Stimulated activated naive B cell treated with anti-CD40 and anti-IgM and Interleukin-4, amounts not matched to agents 10 μg/mL and 1 μg/mL and 100 μg/mL, for 72 hours (primary cell): Measurements from ENCODE around the gene ZNF230.

ENCODE experiments used
- ATAC-seq, 2 donors: fragments of 150-1000 bp; cut with Tn5 transposase; replicated peaks; 2 replicates each; pipeline ENCODE4 v1.10.0; 2021; ENCODE audit warnings: moderate library complexity in 1 of 2
- DNase-seq: peaks from one replicate; pipeline ENCODE4 v3.0.0; 2021
- H3K27ac Mint-ChIP-seq: one replicate; pipeline ENCODE4 v1.8.0; 2022; ENCODE audit warnings: mild to moderate bottlenecking, mixed read lengths
- H3K27me3 Mint-ChIP-seq, 2 donors: one replicate each; pipeline ENCODE4 v1.8.0; 2022; ENCODE audit warnings: mixed read lengths in 2 of 2
- H3K36me3 Mint-ChIP-seq, 2 donors: one replicate each; pipeline ENCODE4 v1.8.0; 2022; ENCODE audit warnings: mixed read lengths in 2 of 2, mild to moderate bottlenecking in 1 of 2
- H3K4me1 Mint-ChIP-seq, 2 donors: one replicate each; pipeline ENCODE4 v1.8.0; 2022; ENCODE audit warnings: mixed read lengths in 2 of 2, mild to moderate bottlenecking in 1 of 2
- H3K4me3 Mint-ChIP-seq, 2 donors: one replicate each; pipeline ENCODE4 v1.8.0; 2022; ENCODE audit warnings: mild to moderate bottlenecking in 2 of 2, mixed read lengths in 2 of 2, moderate library complexity in 1 of 2
- H3K9me3 Mint-ChIP-seq, 2 donors: one replicate each; pipeline ENCODE4 v1.8.0; 2022; ENCODE audit warnings: mixed read lengths in 2 of 2, mild to moderate bottlenecking in 1 of 2

The ZNF230 gene

DNA sequence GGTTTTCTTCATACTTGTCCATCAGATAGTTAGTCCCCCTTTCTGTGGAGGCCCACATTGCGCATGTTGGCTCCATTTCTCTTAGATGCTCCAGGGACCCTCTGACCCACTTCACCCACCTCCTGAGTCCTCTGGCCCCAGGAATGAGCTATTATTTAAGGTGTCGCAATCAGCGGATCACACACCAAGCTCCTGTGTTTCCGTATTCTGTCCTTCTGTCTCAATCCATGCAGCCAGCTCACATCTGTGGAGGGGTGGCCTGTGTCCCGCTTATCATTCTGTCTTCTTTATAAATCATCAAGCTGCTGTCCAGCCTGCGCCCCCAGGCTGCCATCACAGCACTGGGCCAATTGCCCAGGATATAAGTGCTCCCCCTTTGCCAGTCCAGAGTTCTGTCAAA, 4.7 kb downstream of the ZNF230 start:
- H3K4me1 Mint-ChIP-seq, result peaks cover 8 to 15% of the 10 kb centered on the region in 2 donors
- no peak overlapping the region for H3K4me3 Mint-ChIP-seq
- DNase-seq, result no peak
- H3K9me3 Mint-ChIP-seq, result peaks cover 35 to 36% of the 10 kb centered on the region in 2 donors
- peaks cover 68 to 78% of the 10 kb centered on the region in 2 donors for H3K36me3 Mint-ChIP-seq
- H3K27ac Mint-ChIP-seq, result peak overlapping the region; percentile 33
- H3K27me3 Mint-ChIP-seq, result no peaks in the 10 kb centered on the region
- no peak for ATAC-seq

DNA sequence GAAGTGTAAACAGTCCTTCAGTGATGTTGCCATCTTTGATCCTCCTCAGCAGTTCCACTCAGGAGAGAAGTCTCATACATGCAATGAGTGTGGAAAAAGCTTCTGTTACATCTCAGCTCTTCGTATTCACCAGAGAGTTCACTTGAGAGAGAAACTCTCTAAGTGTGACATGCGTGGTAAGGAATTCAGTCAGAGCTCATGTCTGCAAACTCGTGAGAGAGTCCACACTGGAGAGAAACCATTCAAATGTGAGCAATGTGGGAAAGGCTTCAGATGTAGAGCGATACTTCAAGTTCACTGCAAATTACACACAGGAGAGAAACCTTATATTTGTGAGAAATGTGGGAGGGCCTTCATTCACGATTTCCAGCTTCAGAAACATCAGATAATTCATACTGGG, 7.7 kb downstream of the ZNF230 start:
- H3K4me3 Mint-ChIP-seq, result no peak overlapping the region
- peaks cover 80 to 89% of the 10 kb centered on the region in 2 donors for H3K36me3 Mint-ChIP-seq
- no peaks in the 10 kb centered on the region for H3K27me3 Mint-ChIP-seq
- ATAC-seq (no peak), DNase-seq (no peak)
- peaks cover 48 to 51% of the 10 kb centered on the region in 2 donors for H3K9me3 Mint-ChIP-seq
- H3K27ac Mint-ChIP-seq, result no peak overlapping the region
- peaks cover 2 to 8% of the 10 kb centered on the region in 2 donors for H3K4me1 Mint-ChIP-seq

DNA sequence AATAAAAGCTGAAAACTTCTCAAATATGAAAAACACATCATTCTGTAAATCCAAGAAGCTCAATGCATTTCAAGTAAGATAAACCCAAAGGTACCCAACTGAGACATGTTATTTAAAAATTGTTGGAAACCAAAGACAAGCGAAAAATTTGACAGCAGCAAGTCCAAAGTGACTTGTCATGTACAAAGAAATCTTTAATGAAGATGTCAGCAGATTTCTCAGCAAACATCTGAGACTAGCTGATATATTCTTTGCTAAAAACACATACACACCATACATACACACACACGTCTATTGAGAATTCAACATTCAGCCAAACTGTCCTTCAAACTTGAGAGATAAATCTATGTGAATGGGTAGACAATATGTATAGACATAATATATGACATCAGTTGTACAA, 16.7 kb downstream of the ZNF230 start:
- ATAC-seq, result no peak
- Mint-ChIP-seq H3K4me3 (no peak overlapping the region), H3K9me3 (peaks cover 30 to 38% of the 10 kb centered on the region in 2 donors), H3K27ac (no peak overlapping the region), H3K36me3 (peaks cover 9 to 12% of the 10 kb centered on the region in 2 donors), H3K27me3 (peaks cover 20 to 38% of the 10 kb centered on the region in 2 donors), H3K4me1 (peaks cover 0 to 1% of the 10 kb centered on the region in 2 donors)
- no peak for DNase-seq

DNA sequence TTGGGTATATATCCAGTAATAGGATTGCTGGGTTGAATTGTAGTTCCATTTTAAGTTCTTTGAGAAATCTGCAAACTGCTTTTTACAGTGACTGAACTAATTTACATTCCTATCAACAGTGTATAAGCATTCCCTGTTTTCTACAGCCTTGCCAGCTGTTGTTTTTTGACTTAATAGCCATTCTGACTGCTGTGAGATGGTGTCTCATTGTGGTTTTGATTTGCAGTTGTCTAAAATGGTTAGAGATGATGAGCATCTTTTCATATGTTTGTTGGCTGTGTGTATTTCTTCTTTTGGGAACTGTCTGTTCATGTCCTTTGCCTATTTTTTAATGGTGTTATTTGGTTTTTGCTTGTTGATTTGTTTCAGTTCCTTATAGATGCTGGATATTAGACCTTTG, 18.5 kb downstream of the ZNF230 start:
- Mint-ChIP-seq H3K4me3 (no peak overlapping the region), H3K27me3 (peaks cover 20 to 38% of the 10 kb centered on the region in 2 donors), H3K9me3 (peaks cover 26 to 35% of the 10 kb centered on the region in 2 donors), H3K36me3 (peaks cover 10 to 23% of the 10 kb centered on the region in 2 donors), H3K27ac (no peak overlapping the region), H3K4me1 (peaks cover 12 to 18% of the 10 kb centered on the region in 2 donors)
- DNase-seq (no peak), ATAC-seq (no peak)

DNA sequence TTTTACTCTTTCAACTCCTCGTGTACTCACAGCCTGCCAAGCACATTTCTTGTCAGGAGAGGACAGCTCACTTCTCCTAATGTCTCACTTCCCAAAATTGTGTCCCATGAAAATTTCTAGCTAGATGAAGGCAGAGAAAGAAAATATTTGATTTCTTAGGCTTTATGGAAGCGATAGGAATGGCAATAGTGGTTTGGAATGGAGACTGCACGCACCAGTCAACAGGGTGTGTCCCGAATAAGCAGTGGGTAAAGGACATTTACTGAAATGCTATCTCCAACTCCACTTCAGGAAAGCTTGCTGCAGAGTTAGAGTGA, 22.1 kb downstream of the ZNF230 start:
- H3K27me3 Mint-ChIP-seq, result peaks cover 17 to 20% of the 10 kb centered on the region in 2 donors
- ATAC-seq, result no peak
- peaks cover 18 to 30% of the 10 kb centered on the region in 2 donors for H3K4me1 Mint-ChIP-seq
- peak overlapping the region; percentile 98 for H3K27ac Mint-ChIP-seq
- no peak for DNase-seq
- peaks cover 36 to 49% of the 10 kb centered on the region in 2 donors for H3K36me3 Mint-ChIP-seq
- H3K9me3 Mint-ChIP-seq, result peaks cover 23 to 31% of the 10 kb centered on the region in 2 donors
- peak overlapping the region; percentile 96 to 100 for H3K4me3 Mint-ChIP-seq

DNA sequence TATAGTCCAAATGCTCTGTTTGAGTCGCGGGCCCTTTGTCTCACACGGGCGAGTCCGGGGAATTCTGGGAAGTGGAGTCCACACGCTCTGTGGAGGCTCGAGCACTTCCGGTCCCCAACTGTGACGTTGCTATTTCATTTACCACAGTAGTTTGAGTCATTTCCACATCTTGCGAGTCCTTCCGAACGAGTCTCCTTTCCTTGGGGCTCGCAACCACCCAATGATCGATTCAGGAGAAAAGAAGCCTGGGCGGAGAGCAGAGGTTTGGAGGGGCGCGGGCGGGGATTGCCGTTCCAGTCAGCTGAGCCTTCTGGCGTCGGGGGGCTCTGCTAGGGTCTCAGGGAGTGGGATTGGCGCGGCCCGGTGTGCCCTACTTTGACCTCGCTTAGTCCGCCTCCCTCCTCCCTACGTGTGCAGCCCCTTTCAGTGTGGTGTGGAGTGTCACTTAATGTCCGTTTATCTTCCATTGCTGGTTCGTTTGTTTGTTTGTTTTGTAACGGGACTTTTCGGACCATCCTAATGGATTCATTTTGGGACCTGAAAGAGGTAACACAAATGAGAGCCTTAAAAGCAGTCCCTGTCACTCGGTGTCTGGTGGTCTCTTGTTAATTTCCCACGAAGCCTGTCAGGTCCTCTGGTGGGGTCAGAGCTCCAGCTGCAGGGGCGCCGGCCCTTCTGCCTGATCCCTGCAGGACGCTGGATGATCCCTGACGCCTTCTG, 22.6 kb downstream of the ZNF230 start, which contains the start of gene ZNF222:
Gene ZNF222 (plus strand): TSS at position 163 of the 720 bp plus-strand sequence. CDS start 58 bp downstream, at position 221.
- H3K4me3 Mint-ChIP-seq, result peak within 1 kb of the TSS; percentile 96 to 100
- peak; percentile 81 for DNase-seq
- ATAC-seq, result peak; percentile 100
- H3K9me3 Mint-ChIP-seq, result peaks cover 19 to 28% of the 10 kb centered on the region in 2 donors
- H3K27me3 Mint-ChIP-seq, result peaks cover 12 to 14% of the 10 kb centered on the region in 2 donors
- H3K27ac Mint-ChIP-seq, result peak within 1 kb of the TSS; percentile 98
- H3K4me1 Mint-ChIP-seq, result peaks cover 18 to 30% of the 10 kb centered on the region in 2 donors
- H3K36me3 Mint-ChIP-seq, result peaks cover 40 to 54% of the 10 kb centered on the region in 2 donors

DNA sequence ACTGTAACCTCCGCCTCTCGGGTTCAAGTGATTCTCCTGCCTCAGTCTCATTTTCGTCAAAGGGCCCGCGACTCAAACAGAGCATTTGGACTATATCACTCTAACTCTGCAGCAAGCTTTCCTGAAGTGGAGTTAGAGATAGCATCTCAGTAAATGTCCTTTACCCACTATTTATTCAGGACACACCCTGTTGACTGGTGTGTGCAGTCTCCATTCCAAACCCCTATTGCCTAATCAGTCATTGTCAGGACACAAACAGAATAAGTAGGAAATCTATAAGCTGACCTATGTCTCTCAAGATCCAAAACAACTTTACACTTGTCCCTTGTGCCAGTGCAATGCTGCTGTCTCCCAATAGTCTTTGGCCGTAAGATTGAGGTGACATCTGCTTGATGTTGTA, 23.9 kb downstream of the ZNF230 start:
- H3K27me3 Mint-ChIP-seq, result peaks cover 4 to 5% of the 10 kb centered on the region in 2 donors
- no peak overlapping the region for H3K4me3 Mint-ChIP-seq
- H3K36me3 Mint-ChIP-seq, result peaks cover 52 to 67% of the 10 kb centered on the region in 2 donors

DNA sequence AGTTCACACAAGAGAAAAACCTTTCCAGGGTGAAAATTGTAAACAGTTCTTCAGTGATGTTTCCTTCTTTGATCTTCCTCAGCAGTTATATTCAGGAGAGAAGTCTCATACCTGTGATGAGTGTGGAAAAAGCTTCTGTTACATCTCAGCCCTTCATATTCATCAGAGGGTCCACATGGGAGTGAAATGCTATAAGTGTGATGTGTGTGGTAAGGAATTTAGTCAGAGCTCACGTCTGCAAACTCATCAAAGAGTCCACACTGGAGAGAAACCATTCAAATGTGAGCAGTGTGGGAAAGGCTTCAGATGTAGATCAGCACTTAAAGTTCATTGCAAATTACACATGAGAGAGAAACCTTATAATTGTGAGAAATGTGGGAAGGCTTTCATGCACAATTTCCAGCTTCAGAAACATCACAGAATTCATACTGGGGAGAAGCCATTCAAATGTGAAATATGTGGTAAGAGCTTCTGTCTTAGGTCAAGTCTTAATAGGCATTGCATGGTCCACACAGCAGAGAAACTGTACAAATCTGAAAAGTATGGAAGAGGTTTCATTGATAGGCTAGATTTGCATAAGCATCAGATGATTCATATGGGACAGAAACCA, 29.3 kb downstream of the ZNF230 start:
- H3K4me1 Mint-ChIP-seq, result peaks cover 6 to 10% of the 10 kb centered on the region in 2 donors
- H3K27ac Mint-ChIP-seq, result peak overlapping the region; percentile 33
- no peak overlapping the region for H3K4me3 Mint-ChIP-seq
- no peaks in the 10 kb centered on the region for H3K27me3 Mint-ChIP-seq
- ATAC-seq (no peak), DNase-seq (no peak)
- peaks cover 69 to 90% of the 10 kb centered on the region in 2 donors for H3K36me3 Mint-ChIP-seq
- peaks cover 40 to 53% of the 10 kb centered on the region in 2 donors for H3K9me3 Mint-ChIP-seq

More for the DNA sequence above, 23.9 kb downstream of the ZNF230 start:
- peaks cover 18 to 27% of the 10 kb centered on the region in 2 donors for H3K9me3 Mint-ChIP-seq
- no peak for ATAC-seq
- peaks cover 18 to 30% of the 10 kb centered on the region in 2 donors for H3K4me1 Mint-ChIP-seq
- H3K27ac Mint-ChIP-seq, result no peak overlapping the region
- no peak for DNase-seq

DNA sequence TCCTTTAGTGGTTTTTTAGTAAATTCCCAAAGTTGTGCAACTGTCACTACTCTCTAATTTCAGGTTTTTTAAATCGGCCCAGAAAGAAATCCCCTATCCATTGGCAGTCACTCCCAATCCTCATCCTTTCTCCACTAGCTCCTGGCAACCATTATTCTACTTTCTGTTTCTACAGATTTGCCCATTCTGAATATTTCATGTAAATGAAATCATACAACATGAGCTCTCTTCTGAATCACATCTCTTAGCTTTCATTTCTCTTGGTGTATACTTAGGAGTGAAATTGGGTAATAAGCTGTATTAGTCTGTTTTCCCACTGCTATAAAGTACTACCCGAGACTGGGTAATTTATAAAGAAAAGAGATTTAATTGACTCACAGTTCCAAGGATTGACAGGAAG, 39.4 kb downstream of the ZNF230 start:
- no peak for ATAC-seq
- H3K4me3 Mint-ChIP-seq, result no peak overlapping the region
- no peak for DNase-seq

DNA sequence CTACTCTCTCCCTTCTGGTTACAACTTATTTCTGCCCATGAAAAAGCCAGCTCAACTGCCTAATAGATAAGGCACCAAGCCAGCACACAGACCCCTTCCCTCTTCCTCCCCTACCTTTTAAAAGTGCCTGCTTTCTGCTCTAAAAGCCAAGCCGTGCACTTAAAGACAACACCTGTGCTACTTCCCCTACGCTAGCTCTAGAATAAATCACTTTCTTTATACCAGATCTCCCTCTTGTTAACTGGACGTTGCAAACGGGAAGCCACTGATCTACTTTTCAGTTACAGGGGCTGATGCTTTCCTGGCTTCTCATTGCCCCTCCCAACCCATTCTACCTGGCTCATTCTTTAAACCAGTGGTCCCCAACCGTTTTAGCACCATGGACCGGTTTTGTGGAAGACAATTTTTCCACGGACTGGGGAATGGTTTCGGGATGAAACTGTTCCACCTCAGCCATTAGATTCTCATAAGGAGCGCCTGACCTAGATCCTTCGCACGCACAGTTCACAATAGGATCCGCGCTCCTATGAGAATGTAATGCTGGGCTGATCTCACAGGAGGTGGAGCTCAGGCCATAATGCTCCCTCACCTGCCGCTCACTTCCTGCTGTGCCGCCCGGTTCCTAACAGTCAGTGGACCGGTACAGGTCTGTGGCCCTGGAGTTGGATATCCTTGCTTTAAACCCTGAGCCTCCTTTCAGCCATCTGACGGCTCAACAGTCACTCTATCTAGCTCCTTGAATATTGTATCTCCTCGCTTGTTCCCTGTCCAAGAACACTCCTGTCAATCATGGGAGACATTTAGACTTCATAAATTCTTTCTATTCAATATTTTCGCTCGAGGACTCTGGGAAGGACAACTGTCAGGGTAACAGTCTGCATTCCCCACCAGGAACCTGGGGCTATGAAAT, 48.2 kb downstream of the ZNF230 start:
- Mint-ChIP-seq H3K27ac (peak overlapping the region; percentile 82), H3K4me1 (peaks cover 11 to 20% of the 10 kb centered on the region in 2 donors), H3K27me3 (peaks cover 10 to 14% of the 10 kb centered on the region in 2 donors), H3K4me3 (peak overlapping the region; percentile 92 to 93), H3K36me3 (peaks cover 20 to 34% of the 10 kb centered on the region in 2 donors), H3K9me3 (peaks cover 9 to 11% of the 10 kb centered on the region in 2 donors)
- no peak for DNase-seq
- peak; percentile 70 to 84 for ATAC-seq

More for the DNA sequence above, 39.4 kb downstream of the ZNF230 start:
- Mint-ChIP-seq H3K27me3 (peaks cover 23 to 50% of the 10 kb centered on the region in 2 donors), H3K36me3 (peaks cover 9 to 10% of the 10 kb centered on the region in 2 donors), H3K27ac (no peak overlapping the region), H3K4me1 (no peaks in the 10 kb centered on the region), H3K9me3 (peaks cover 29 to 37% of the 10 kb centered on the region in 2 donors)

DNA sequence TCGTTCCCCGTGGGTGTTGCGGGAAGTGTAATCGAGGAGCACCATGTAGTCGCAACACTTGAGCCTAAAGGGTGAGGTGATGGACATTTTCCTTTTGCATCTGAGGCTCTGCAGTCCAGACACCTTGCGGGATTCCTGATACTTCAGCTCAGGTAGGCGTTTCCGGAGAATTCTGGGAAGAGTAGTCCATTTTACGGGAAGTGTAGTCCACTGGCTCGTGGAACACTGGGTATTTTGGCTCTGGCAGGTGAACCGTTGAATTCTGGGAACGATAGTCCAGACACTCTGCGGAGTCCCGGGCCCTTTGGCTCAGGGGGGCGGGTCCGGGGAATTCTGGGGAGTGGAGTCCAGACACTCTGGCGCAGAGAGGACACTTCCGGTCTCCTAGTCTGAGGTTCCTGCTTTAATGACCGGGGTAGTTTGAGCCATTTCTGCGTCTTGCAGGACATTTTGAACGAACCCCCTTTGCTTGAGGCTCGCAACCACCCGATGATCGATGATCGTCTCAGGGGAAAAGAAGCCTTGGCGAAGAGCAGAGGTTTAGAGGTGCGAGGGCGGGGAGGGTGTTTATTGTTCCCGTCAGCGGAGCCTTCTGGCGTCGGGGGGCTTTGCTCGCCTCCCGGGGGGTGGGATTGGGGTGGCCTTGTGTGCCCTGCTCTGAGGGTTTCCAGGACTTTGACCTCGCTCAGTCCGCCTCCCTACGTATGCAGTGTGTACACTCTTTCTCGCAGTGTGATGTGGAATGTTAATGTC, 49.1 kb downstream of the ZNF230 start, which contains the start of gene ZNF223:
Gene ZNF223 (plus strand): TSS at position 387 of the 753 bp plus-strand sequence. CDS start 3,141 bp downstream, outside the sequence.
- peak; percentile 80 to 84 for ATAC-seq
- peaks cover 10 to 14% of the 10 kb centered on the region in 2 donors for H3K27me3 Mint-ChIP-seq
- H3K4me3 Mint-ChIP-seq, result peak within 1 kb of the TSS; percentile 92 to 93
- H3K36me3 Mint-ChIP-seq, result peaks cover 23 to 39% of the 10 kb centered on the region in 2 donors
- peak within 1 kb of the TSS; percentile 82 for H3K27ac Mint-ChIP-seq
- H3K9me3 Mint-ChIP-seq, result peaks cover 5 to 11% of the 10 kb centered on the region in 2 donors
- H3K4me1 Mint-ChIP-seq, result peaks cover 11 to 20% of the 10 kb centered on the region in 2 donors
- peak; percentile 65 for DNase-seq

DNA sequence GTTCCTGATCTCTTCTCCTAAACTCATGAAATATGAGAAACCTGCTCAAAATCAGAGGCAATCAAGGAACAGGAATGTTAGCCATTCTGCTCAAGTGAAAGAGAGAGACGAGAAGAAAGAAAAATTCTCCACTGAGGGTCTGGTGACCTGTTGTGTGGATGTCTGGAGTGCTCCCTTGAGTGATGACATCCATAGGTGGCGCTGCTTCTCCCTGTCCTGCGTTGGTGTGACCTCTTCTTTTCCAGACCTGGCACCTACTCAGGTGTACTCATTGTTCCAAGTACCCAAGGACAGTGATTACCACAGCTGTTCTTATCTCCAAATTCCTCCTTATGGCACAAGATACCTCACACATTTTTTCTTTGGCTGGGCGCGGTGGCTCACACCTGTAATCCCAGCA, 53.1 kb downstream of the ZNF230 start:
- peaks cover 53 to 71% of the 10 kb centered on the region in 2 donors for H3K36me3 Mint-ChIP-seq
- peaks cover 3 to 9% of the 10 kb centered on the region in 2 donors for H3K9me3 Mint-ChIP-seq
- H3K4me1 Mint-ChIP-seq, result peaks cover 6 to 14% of the 10 kb centered on the region in 2 donors
- H3K27me3 Mint-ChIP-seq, result no peaks in the 10 kb centered on the region
- H3K27ac Mint-ChIP-seq, result no peak overlapping the region
- no peak for DNase-seq
- H3K4me3 Mint-ChIP-seq, result no peak overlapping the region
- ATAC-seq, result no peak

DNA sequence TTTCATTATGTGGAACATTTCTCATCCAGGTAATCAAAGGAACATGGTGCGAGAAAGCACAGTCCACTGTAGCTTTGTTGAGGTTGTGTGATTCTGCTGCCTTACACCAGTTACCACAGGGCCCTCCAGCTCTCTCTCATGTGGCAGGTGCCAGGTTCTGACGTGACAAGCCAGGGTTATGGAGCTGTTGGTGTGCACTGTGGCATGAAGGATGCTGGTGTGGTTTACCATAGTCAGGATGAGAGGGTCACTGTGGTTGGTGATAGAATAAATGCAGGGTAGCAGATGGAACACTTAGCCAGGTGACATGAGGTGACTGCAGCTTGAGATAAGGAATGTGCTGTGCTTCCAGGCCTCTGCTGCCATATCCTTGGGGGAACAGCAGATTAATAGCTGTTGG, 56.5 kb downstream of the ZNF230 start:
- peak in 1 of 2 donors; percentile 34 for ATAC-seq
- H3K4me3 Mint-ChIP-seq, result no peak overlapping the region
- H3K27ac Mint-ChIP-seq, result no peak overlapping the region
- peaks cover 11 to 12% of the 10 kb centered on the region in 2 donors for H3K9me3 Mint-ChIP-seq
- peaks cover 78 to 86% of the 10 kb centered on the region in 2 donors for H3K36me3 Mint-ChIP-seq
- no peak for DNase-seq
- no peaks in the 10 kb centered on the region for H3K27me3 Mint-ChIP-seq
- H3K4me1 Mint-ChIP-seq, result no peaks in the 10 kb centered on the region
